ENCODE measurements around the gene RFK.

GRCh38 chr9:76336027-76336426 is 58.2 kb downstream of the RFK start:
- TF ChIP-seq CTCF (conservative IDR thresholded peaks at IDR 0.05; ENCODE audit: low read length) (no peak), EZH2phosphoT487 (IDR thresholded peaks at IDR 0.05; ENCODE audit: borderline replicate concordance) (no peak)
